IMR-90 (cell line): ENCODE measurements around the gene PDLIM1. TPM values are rescaled to one million over a fixed set of nuclear protein-coding genes. Genes with fewer than 3 reads are reported as not detected.
A peak's percentile ranks its signal among the peaks of the same experiment; 100 is the strongest.

Source experiments
- ATAC-seq: fragments of 200-7000 bp; cut with Tn5 transposase; 2 replicates; pipeline ENCODE4 v1.9.1; 2020; ENCODE audit warnings: low read depth, mild to moderate bottlenecking, moderate library complexity
- BruUV-seq: library from RNA; stranded (reverse); fragments of 400-500 nt; replicated peaks from 2 replicates; lab custom pipeline; 2021; lab: Mats Ljungman, UMichigan
- CTCF ChIA-PET: fragments of 300-600 bp; formaldehyde crosslinking; extraction: SDS; loops from one replicate; lab custom pipeline; 2021; ENCODE audit warnings: antibody characterized with exemption; lab: Yijun Ruan, JAX
- POLR2A ChIA-PET: fragments of 300-600 bp; sonication (Branson Sonifier 250); formaldehyde crosslinking; loops from one replicate; lab custom pipeline; 2022; ENCODE audit warnings: antibody characterized with exemption; ENCODE audit not compliant: unreplicated experiment; lab: Charles Lee
- DNase-seq: peaks from one replicate; pipeline ENCODE4 v3.0.0; 2013
- H2AFZ ChIP-seq: replicated peaks from 2 replicates; pipeline ENCODE3; 2013; ENCODE audit warnings: low read length, mild to moderate bottlenecking; ENCODE audit not compliant: poor library complexity
- H2AK5ac ChIP-seq: 2 replicates; pipeline ENCODE4 v1.6.1; 2013; ENCODE audit warnings: low read depth, low read length, inconsistent platforms
- H2AK9ac ChIP-seq: replicated peaks from 2 replicates; pipeline ENCODE3; 2013; ENCODE audit warnings: mild to moderate bottlenecking, low read depth, low read length, moderate library complexity; ENCODE audit not compliant: poor library complexity
- H2BK120ac ChIP-seq: 2 replicates; pipeline ENCODE4 v1.6.1; 2013; ENCODE audit warnings: low read depth, low read length, inconsistent platforms
- H2BK15ac ChIP-seq: 3 replicates; pipeline ENCODE4 v1.6.1; 2013; ENCODE audit warnings: low read depth, low read length, inconsistent platforms
- H2BK20ac ChIP-seq: 2 replicates; pipeline ENCODE4 v1.6.1; 2013; ENCODE audit warnings: low read depth, mild to moderate bottlenecking, inconsistent platforms, low read length, moderate library complexity
- H2BK5ac ChIP-seq: 2 replicates; pipeline ENCODE4 v1.6.1; 2013; ENCODE audit warnings: mild to moderate bottlenecking, low read depth, low read length, inconsistent platforms; ENCODE audit not compliant: poor library complexity, severe bottlenecking
- H3K14ac ChIP-seq: replicated peaks from 2 replicates; pipeline ENCODE4 v1.6.1; 2013; ENCODE audit warnings: low read depth, low read length, inconsistent platforms
- H3K18ac ChIP-seq: 2 replicates; pipeline ENCODE4 v1.6.1; 2013; ENCODE audit warnings: low read depth, low read length, control low read depth
- H3K23ac ChIP-seq: 2 replicates; pipeline ENCODE4 v1.6.1; 2013; ENCODE audit warnings: low read depth, low read length, inconsistent platforms
- H3K27ac ChIP-seq: 2 replicates; pipeline ENCODE4 v1.5.1; 2013; ENCODE audit warnings: mild to moderate bottlenecking, control low read depth, low read length; ENCODE audit not compliant: insufficient read depth
- H3K27me3 ChIP-seq: 2 replicates; pipeline ENCODE4 v1.6.1; 2013; ENCODE audit warnings: low read length; ENCODE audit not compliant: control insufficient read depth, insufficient read depth
- H3K36me3 ChIP-seq: 2 replicates; pipeline ENCODE4 v1.6.1; 2013; ENCODE audit warnings: low read length, mixed read lengths; ENCODE audit not compliant: control insufficient read depth, insufficient read depth
- H3K4ac ChIP-seq: 2 replicates; pipeline ENCODE4 v1.6.1; 2013; ENCODE audit warnings: low read depth, low read length, inconsistent platforms
- H3K4me1 ChIP-seq: 2 replicates; pipeline ENCODE4 v1.6.1; 2013; ENCODE audit warnings: low read length, mixed read lengths; ENCODE audit not compliant: control insufficient read depth, insufficient read depth
- H3K4me2 ChIP-seq: 2 replicates; pipeline ENCODE4 v1.6.1; 2013; ENCODE audit warnings: low read depth, mild to moderate bottlenecking, control low read depth, low read length, moderate library complexity
- H3K4me3 ChIP-seq: 2 replicates; pipeline ENCODE4 v1.5.1; 2013; ENCODE audit warnings: low read depth, mild to moderate bottlenecking, control low read depth, low read length, moderate library complexity; ENCODE audit not compliant: insufficient read depth
- H3K56ac ChIP-seq: 2 replicates; pipeline ENCODE4 v1.6.1; 2013; ENCODE audit warnings: low read length, inconsistent platforms; ENCODE audit not compliant: insufficient read depth; ENCODE audit errors: extremely low read depth
- H3K79me1 ChIP-seq, 2 experiments: 2 replicates each; pipeline ENCODE4 v1.6.1; 2013; ENCODE audit warnings: low read length in 2 of 2, inconsistent platforms in 1 of 2, low read depth in 1 of 2
- H3K9ac ChIP-seq: 2 replicates; pipeline ENCODE4 v1.6.1; 2013; ENCODE audit warnings: low read depth, low read length, control low read depth
- H3K9me1 ChIP-seq: 2 replicates; pipeline ENCODE4 v1.6.1; 2013; ENCODE audit warnings: low read length, inconsistent platforms; ENCODE audit not compliant: insufficient read depth
- H3K9me3 ChIP-seq: 2 replicates; pipeline ENCODE4 v1.6.1; 2013; ENCODE audit warnings: low read length; ENCODE audit not compliant: control insufficient read depth, insufficient read depth
- H4K20me1 ChIP-seq: 2 replicates; pipeline ENCODE4 v1.6.1; 2013; ENCODE audit warnings: low read length, inconsistent platforms; ENCODE audit not compliant: insufficient read depth
- H4K5ac ChIP-seq: 2 replicates; pipeline ENCODE4 v1.6.1; 2013; ENCODE audit warnings: mild to moderate bottlenecking, low read depth, low read length, control low read depth
- H4K8ac ChIP-seq, 2 experiments: 2 replicates each; pipeline ENCODE4 v1.6.1; 2013; ENCODE audit warnings: low read depth in 2 of 2, low read length in 2 of 2, control low read depth in 1 of 2, inconsistent platforms in 1 of 2
- H4K91ac ChIP-seq: 2 replicates; pipeline ENCODE4 v1.6.1; 2013; ENCODE audit warnings: low read depth, low read length, inconsistent platforms; ENCODE audit not compliant: insufficient read depth
- CEBPB ChIP-seq: IDR thresholded peaks from 2 replicates; pipeline ENCODE4 v1.6.1; 2012; ENCODE audit warnings: low read depth, low read length, improper control_type of control experiment
- FOS ChIP-seq: fragments of 150-350 bp; IDR thresholded peaks from 2 replicates; pipeline ENCODE4 v1.6.1; 2016; ENCODE audit warnings: low read depth, low read length
- MAFK ChIP-seq: IDR thresholded peaks from 2 replicates; pipeline ENCODE4 v1.6.1; 2012; ENCODE audit warnings: low read depth, low read length, improper control_type of control experiment
- MAZ ChIP-seq: IDR thresholded peaks from 2 replicates; pipeline ENCODE4 v1.6.1; 2012; ENCODE audit warnings: low read depth, mild to moderate bottlenecking, low read length, improper control_type of control experiment, moderate library complexity, borderline replicate concordance
- NFE2L2 ChIP-seq: fragments of 150-350 bp; IDR thresholded peaks from 2 replicates; pipeline ENCODE4 v1.6.1; 2016; ENCODE audit warnings: low read depth, mild to moderate bottlenecking, low read length
- RCOR1 ChIP-seq: IDR thresholded peaks from 2 replicates; pipeline ENCODE4 v1.6.1; 2012; ENCODE audit warnings: mild to moderate bottlenecking, low read length, improper control_type of control experiment; ENCODE audit not compliant: insufficient replicate concordance
- RFX5 ChIP-seq: IDR thresholded peaks from 2 replicates; pipeline ENCODE4 v1.8.0; 2012; ENCODE audit warnings: low read depth, mild to moderate bottlenecking, low read length, moderate library complexity
- SMC3 ChIP-seq: fragments of 150-350 bp; IDR thresholded peaks from 2 replicates; pipeline ENCODE4 v1.6.1; 2016; ENCODE audit warnings: low read depth, mild to moderate bottlenecking, antibody characterized with exemption, low read length, moderate library complexity
- WGBS, 2 experiments: methylation state at CpG; one replicate each; pipeline versions ENCODE4 v1.1.5 to v1.1.7; 2013; ENCODE audit warnings: missing lambda C conversion rate in 2 of 2; ENCODE audit not compliant: insufficient read length in 1 of 2; ENCODE audit errors: extremely low coverage in 2 of 2; 5-methylcytosine and 5-hydroxymethylcytosine counted together
- dilution Hi-C: fragments of 300-500 bp; cut with HindIII; formaldehyde crosslinking; loops from one replicate; pipeline ENCODE4 v1.14.3; 2018; ENCODE audit warnings: low sequenced_read_pairs; ENCODE audit not compliant: unreplicated experiment
- in situ Hi-C: fragments of 300-500 bp; cut with MboI; formaldehyde crosslinking; loops from 3 replicates; pipeline ENCODE4 v1.14.3; 2019; ENCODE audit warnings: low sequenced_read_pairs, inconsistent platforms, mixed read lengths
- intact Hi-C: fragments of 100-400 bp; cut with micrococcal nuclease; formaldehyde crosslinking; loops from 2 replicates; pipeline ENCODE4 v1.10.0; 2022
- polyA plus RNA-seq, 3 experiments: library from polyadenylated mRNA; depleted of rRNA; stranded (reverse); fragments of >200 nt; gene quantifications; 2 replicates each; pipeline ENCODE4 v1.2.3, GENCODE V29; 2012; ENCODE audit warnings: low replicate concordance in 1 of 3
- total RNA-seq: library from RNA; depleted of rRNA; stranded (reverse); fragments of >200 nt; gene quantifications from 2 replicates; pipeline ENCODE4 v1.2.3, GENCODE V29; 2012
- TF ChIP-seq, protein P1 (sequence below): fragments of 150-350 bp; IDR thresholded peaks from 2 replicates; pipeline ENCODE4 v1.6.1; 2017; ENCODE audit warnings: mild to moderate bottlenecking, antibody characterized with exemption, low read length, low read depth
- TF ChIP-seq, protein P2 (sequence below): conservative IDR thresholded peaks from 2 replicates; pipeline ENCODE4 v1.5.1; 2012; ENCODE audit warnings: mild to moderate bottlenecking, low read depth, low read length, improper control_type of control experiment

Gene PDLIM1
- total and polyA plus RNA-seq, 2 of the 4 experiments (the other 2 are of a cell fraction) = 30.1 to 187 TPM

DNA sequence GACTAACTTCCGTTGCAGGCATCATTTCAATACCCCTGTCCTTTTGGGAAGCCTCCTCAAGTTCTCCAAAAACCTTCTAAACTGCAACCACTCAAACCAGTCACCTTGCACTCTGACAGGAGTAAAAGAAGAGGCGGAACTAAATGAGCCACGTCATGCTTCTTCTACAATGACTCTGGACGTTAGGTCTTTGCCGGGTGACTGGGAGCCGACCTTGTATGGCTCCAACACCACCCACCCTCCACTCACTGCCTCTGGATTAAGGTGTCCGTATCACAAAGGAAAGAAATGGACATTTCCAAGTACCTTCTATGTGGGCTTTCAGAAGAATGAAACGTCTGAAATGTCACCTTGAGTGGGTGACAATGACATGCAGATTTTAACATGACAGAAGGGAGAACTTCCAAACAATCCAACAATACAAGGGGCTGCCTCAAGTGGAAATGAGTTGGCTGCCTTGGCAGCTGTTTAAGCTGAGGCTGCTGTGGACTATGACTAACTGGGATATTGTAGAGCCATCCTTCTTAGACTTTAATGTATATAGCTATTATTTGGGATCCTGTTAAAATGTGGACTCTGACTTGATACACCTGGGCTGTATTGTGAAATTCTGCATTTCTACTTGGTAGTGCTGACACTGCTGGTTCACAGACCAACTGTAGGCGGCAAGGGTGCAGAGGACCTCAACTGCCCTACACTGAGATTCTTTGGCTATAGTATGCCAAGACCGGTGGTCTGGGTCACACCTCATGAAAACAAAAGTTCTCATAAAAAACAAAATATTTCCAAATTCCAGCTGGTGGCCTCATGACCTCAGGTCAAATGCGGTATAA lies 33.8 kb upstream of the PDLIM1 start:
- H4K5ac ChIP-seq = peak overlapping the region; percentile 33; the same call in 1 of the 2 replicates
- BruUV-seq = no TSS peak
- DNase-seq = peak; percentile 51
- no peak overlapping the region for H3K9ac ChIP-seq
- no peak overlapping the region for H3K23ac ChIP-seq
- TF ChIP-seq, protein P1, sequence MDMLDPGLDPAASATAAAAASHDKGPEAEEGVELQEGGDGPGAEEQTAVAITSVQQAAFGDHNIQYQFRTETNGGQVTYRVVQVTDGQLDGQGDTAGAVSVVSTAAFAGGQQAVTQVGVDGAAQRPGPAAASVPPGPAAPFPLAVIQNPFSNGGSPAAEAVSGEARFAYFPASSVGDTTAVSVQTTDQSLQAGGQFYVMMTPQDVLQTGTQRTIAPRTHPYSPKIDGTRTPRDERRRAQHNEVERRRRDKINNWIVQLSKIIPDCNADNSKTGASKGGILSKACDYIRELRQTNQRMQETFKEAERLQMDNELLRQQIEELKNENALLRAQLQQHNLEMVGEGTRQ = no peak
- no peak for TF ChIP-seq FOS
- TF ChIP-seq MAZ = no peak
- TF ChIP-seq NFE2L2 = no peak
- no peak for TF ChIP-seq SMC3
- TF ChIP-seq, protein P2, sequence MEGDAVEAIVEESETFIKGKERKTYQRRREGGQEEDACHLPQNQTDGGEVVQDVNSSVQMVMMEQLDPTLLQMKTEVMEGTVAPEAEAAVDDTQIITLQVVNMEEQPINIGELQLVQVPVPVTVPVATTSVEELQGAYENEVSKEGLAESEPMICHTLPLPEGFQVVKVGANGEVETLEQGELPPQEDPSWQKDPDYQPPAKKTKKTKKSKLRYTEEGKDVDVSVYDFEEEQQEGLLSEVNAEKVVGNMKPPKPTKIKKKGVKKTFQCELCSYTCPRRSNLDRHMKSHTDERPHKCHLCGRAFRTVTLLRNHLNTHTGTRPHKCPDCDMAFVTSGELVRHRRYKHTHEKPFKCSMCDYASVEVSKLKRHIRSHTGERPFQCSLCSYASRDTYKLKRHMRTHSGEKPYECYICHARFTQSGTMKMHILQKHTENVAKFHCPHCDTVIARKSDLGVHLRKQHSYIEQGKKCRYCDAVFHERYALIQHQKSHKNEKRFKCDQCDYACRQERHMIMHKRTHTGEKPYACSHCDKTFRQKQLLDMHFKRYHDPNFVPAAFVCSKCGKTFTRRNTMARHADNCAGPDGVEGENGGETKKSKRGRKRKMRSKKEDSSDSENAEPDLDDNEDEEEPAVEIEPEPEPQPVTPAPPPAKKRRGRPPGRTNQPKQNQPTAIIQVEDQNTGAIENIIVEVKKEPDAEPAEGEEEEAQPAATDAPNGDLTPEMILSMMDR = no peak
- no peak for TF ChIP-seq CEBPB
- no peak for TF ChIP-seq MAFK
- no peak for TF ChIP-seq RFX5
- no peak for TF ChIP-seq RCOR1
- peak overlapping the region; percentile 96 for H2BK15ac ChIP-seq
- 85% methylated on average over 4 of the region's 11 CpGs; no CpG with 5 or more reads in 1 of the 2 experiments for WGBS, 2 experiments
- no peak overlapping the region for H2BK5ac ChIP-seq
- peaks cover 23% of the 10 kb centered on the region for H3K9me1 ChIP-seq
- peak overlapping the region; percentile 65 for H2BK20ac ChIP-seq
- peak overlapping the region; percentile 89 for H2AK5ac ChIP-seq
- H2AFZ ChIP-seq = no peak overlapping the region
- H4K8ac ChIP-seq = peak overlapping the region; percentile 43 to 72; a peak in 2 of 4 replicates
- H2AK9ac ChIP-seq = no peak overlapping the region
- peak; percentile 5; the same call in 1 of the 2 replicates for ATAC-seq
- H3K56ac ChIP-seq = no peak overlapping the region
- intact Hi-C loops = no loop called here
- dilution Hi-C loops = no loop called here
- peak overlapping the region; percentile 66 for H2BK120ac ChIP-seq
- no peaks in the 10 kb centered on the region for H3K9me3 ChIP-seq
- no peaks in the 10 kb centered on the region for H3K36me3 ChIP-seq
- peaks cover 32% of the 10 kb centered on the region for H3K4me1 ChIP-seq
- H4K91ac ChIP-seq = peak overlapping the region; percentile 70
- H3K27me3 ChIP-seq = no peaks in the 10 kb centered on the region
- in situ Hi-C loops = no loop called here
- H3K4me3 ChIP-seq = no peak overlapping the region
- peak overlapping the region; percentile 70; the same call in 1 of the 2 replicates for H3K14ac ChIP-seq
- peak overlapping the region; percentile 77 for H3K4ac ChIP-seq
- ChIA-PET POLR2A (interaction anchor here (0.6 kb wide), 1 partner anchor 34 kb away, joined by 5 read pairs; the partner anchor contains the start of gene PDLIM1), CTCF (no interaction called here)
- H3K4me2 ChIP-seq = no peak overlapping the region
- no peaks in the 10 kb centered on the region; a peak in 1 of 4 replicates for H3K79me1 ChIP-seq
- no peaks in the 10 kb centered on the region for H4K20me1 ChIP-seq
- peak overlapping the region; percentile 71 for H3K18ac ChIP-seq
- H3K27ac ChIP-seq = no peak overlapping the region
